Mammary epithelial cell (primary cell): Measurements from ENCODE around the gene MYLK3.

Experiments used
- EZH2 ChIP-seq: IDR thresholded peaks from 2 replicates; pipeline ENCODE4 v1.6.1; 2012; ENCODE audit warnings: low read length, inconsistent platforms, borderline replicate concordance
- TF ChIP-seq, protein P1 (sequence below), 2 donors: IDR thresholded peaks in 1 of 2; conservative IDR thresholded peaks in 1 of 2; 2 replicates each; pipeline ENCODE4 v1.5.1; 2011 to 2012; ENCODE audit warnings: inconsistent platforms in 2 of 2, low read length in 2 of 2, mild to moderate bottlenecking in 2 of 2, control low read depth in 1 of 2, low read depth in 1 of 2; ENCODE audit not compliant: insufficient read depth in 1 of 2; ENCODE audit errors: extremely low read depth in 1 of 2

DNA sequence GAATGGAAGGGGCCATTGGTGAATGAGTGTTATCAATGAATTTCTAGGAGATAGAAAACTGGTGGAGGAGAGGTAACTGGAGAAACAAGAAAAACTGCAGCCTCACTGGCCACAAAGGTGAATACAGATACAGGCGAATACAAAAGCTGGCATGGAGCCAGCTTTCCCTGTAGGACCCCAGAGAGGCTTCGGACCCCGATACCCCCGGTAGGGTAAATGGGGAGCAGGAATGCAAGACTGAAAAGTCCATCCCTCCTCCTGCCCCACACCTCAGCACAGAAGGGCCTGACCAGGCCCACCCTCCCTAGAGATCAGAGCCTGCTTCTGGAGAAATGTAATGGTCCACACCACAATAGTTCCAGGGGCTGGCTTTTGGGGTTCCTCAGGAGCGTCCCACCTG is 4.9 kb upstream of the MYLK3 start:
- TF ChIP-seq, protein P1, sequence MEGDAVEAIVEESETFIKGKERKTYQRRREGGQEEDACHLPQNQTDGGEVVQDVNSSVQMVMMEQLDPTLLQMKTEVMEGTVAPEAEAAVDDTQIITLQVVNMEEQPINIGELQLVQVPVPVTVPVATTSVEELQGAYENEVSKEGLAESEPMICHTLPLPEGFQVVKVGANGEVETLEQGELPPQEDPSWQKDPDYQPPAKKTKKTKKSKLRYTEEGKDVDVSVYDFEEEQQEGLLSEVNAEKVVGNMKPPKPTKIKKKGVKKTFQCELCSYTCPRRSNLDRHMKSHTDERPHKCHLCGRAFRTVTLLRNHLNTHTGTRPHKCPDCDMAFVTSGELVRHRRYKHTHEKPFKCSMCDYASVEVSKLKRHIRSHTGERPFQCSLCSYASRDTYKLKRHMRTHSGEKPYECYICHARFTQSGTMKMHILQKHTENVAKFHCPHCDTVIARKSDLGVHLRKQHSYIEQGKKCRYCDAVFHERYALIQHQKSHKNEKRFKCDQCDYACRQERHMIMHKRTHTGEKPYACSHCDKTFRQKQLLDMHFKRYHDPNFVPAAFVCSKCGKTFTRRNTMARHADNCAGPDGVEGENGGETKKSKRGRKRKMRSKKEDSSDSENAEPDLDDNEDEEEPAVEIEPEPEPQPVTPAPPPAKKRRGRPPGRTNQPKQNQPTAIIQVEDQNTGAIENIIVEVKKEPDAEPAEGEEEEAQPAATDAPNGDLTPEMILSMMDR (conservative IDR thresholded peaks at IDR 0.05 in 1 of 2, IDR thresholded peaks at IDR 0.05 in 1 of 2; ENCODE audit: extremely low read depth in 1 of 2, insufficient read depth in 1 of 2, low read depth in 1 of 2, low read length in 2 of 2), result no peak
- TF ChIP-seq EZH2, result no peak
